ENCODE results near the gene LLGL2.

DNA sequence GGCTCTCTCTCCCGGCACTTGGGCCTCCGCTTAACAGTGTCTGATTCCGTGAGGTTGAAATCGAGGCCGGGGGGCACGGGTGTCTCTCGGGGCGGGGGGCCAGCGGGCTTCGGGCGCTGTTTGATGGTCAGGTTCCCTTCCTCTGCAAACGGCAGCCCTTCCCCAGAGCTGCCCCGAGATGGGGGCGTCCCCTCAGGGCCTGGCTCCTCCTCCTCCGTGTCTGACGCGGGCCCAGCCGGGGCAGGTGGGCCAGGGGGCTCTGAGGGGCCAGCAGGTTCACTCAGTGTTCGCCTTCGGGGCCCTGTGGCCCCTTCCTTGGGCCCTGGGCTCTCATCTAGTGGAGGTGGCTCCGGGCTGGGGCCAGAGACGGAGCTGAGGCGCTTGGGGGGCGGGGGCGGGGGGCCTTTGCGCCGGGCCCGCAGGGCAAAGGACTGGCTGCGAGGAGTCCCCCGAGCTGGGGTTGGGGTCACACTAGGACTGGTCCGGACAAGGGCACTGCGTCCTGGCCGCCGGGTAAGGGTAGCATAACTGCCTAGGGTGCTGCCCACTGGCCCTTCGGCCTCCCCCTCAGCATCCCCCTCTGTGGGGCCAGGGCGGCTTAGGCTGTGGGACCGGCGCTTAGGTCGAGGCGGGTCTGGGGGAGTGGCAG lies 23.3 kb upstream of the LLGL2 start:
- TF ChIP-seq, protein P1, sequence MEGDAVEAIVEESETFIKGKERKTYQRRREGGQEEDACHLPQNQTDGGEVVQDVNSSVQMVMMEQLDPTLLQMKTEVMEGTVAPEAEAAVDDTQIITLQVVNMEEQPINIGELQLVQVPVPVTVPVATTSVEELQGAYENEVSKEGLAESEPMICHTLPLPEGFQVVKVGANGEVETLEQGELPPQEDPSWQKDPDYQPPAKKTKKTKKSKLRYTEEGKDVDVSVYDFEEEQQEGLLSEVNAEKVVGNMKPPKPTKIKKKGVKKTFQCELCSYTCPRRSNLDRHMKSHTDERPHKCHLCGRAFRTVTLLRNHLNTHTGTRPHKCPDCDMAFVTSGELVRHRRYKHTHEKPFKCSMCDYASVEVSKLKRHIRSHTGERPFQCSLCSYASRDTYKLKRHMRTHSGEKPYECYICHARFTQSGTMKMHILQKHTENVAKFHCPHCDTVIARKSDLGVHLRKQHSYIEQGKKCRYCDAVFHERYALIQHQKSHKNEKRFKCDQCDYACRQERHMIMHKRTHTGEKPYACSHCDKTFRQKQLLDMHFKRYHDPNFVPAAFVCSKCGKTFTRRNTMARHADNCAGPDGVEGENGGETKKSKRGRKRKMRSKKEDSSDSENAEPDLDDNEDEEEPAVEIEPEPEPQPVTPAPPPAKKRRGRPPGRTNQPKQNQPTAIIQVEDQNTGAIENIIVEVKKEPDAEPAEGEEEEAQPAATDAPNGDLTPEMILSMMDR (conservative IDR thresholded peaks at IDR 0.05 in 1 of 2, IDR thresholded peaks at IDR 0.05 in 1 of 2; ENCODE audit: extremely low read depth in 1 of 2, insufficient read depth in 1 of 2, low read depth in 1 of 2, low read length in 2 of 2) = no peak
- no peak for TF ChIP-seq EZH2 (IDR thresholded peaks at IDR 0.05; ENCODE audit: borderline replicate concordance, low read length)
